OCI-LY7 (cell line): ENCODE data around the gene PTDSS2. TPM values are rescaled to one million over a fixed set of nuclear protein-coding genes. Genes with fewer than 3 reads are reported as not detected.
"Not testable (repeated sequence)": the region's sequence is repeated elsewhere in the genome, so short reads cannot be mapped to it uniquely, and the experiment has no call there.

Experiments
- Bru-seq: library from RNA; stranded (reverse); fragments of 400-500 nt; gene quantifications from one replicate; lab custom pipeline; 2021; lab: Mats Ljungman, UMichigan
- BruChase-seq, 2 experiments: library from RNA; stranded (reverse); fragments of 400-500 nt; gene quantifications; one replicate each; lab custom pipeline; 2021; lab: Mats Ljungman, UMichigan
- BruUV-seq: library from RNA; stranded (reverse); fragments of 400-500 nt; replicated peaks from 2 replicates; lab custom pipeline; 2021; lab: Mats Ljungman, UMichigan
- CTCF ChIA-PET: fragments of 300-600 bp; sonication (Branson Sonifier 250); formaldehyde crosslinking; loops from one replicate; lab custom pipeline; 2022; ENCODE audit warnings: antibody characterized with exemption; ENCODE audit not compliant: unreplicated experiment; lab: Charles Lee
- POLR2A ChIA-PET: fragments of 300-600 bp; sonication (Branson Sonifier 250); formaldehyde crosslinking; loops from one replicate; lab custom pipeline; 2022; ENCODE audit warnings: antibody characterized with exemption; lab: Charles Lee
- DNase-seq: peaks from one replicate; pipeline ENCODE4 v3.0.0-alpha.2; 2015; ENCODE audit warnings: low spot score
- H2AFZ ChIP-seq: fragments of 200-600 bp; sonication (generic), shearing (Covaris generic); 2 replicates; pipeline ENCODE4 v1.6.1; 2014; ENCODE audit warnings: mild to moderate bottlenecking, antibody characterized with exemption, low read length, moderate library complexity
- H3K27ac ChIP-seq: fragments of 200-600 bp; sonication (generic); 2 replicates; pipeline ENCODE4 v1.5.1; 2014; ENCODE audit warnings: mixed run types, low read depth, mild to moderate bottlenecking, moderate library complexity, low read length, inconsistent platforms; ENCODE audit not compliant: poor library complexity, severe bottlenecking
- H3K36me3 ChIP-seq: fragments of 200-600 bp; sonication (generic); 2 replicates; pipeline ENCODE4 v1.6.1; 2014; ENCODE audit warnings: mild to moderate bottlenecking, antibody characterized with exemption, low read length, moderate library complexity, mixed read lengths; ENCODE audit not compliant: insufficient read depth
- H3K4me1 ChIP-seq: fragments of 200-600 bp; sonication (generic); 2 replicates; pipeline ENCODE4 v1.5.1; 2014; ENCODE audit warnings: mild to moderate bottlenecking, low read length; ENCODE audit not compliant: insufficient read depth, poor library complexity, severe bottlenecking
- H3K4me2 ChIP-seq: fragments of 200-600 bp; sonication (generic); 2 replicates; pipeline ENCODE4 v1.6.1; 2014; ENCODE audit warnings: mild to moderate bottlenecking, low read length
- H3K4me3 ChIP-seq: fragments of 200-600 bp; sonication (generic); 2 replicates; pipeline ENCODE4 v1.5.1; 2014; ENCODE audit warnings: mild to moderate bottlenecking, low read depth, low read length; ENCODE audit not compliant: poor library complexity, severe bottlenecking
- H3K79me2 ChIP-seq: fragments of 200-600 bp; sonication (generic); 2 replicates; pipeline ENCODE4 v1.6.1; 2016; ENCODE audit warnings: low read depth, mild to moderate bottlenecking, low read length, moderate library complexity, mixed read lengths; ENCODE audit not compliant: insufficient read depth
- H3K9me2 ChIP-seq: fragments of 200-600 bp; sonication (generic); 2 replicates; pipeline ENCODE4 v1.6.1; 2016; ENCODE audit warnings: mild to moderate bottlenecking, low read length, mixed read lengths; ENCODE audit not compliant: insufficient read depth
- H3K9me3 ChIP-seq: fragments of 200-600 bp; sonication (generic); 2 replicates; pipeline ENCODE4 v1.6.1; 2014; ENCODE audit warnings: mild to moderate bottlenecking, mixed run types, low read length, mixed read lengths
- H4K20me1 ChIP-seq: fragments of 200-600 bp; sonication (generic); 2 replicates; pipeline ENCODE4 v1.6.1; 2014; ENCODE audit warnings: mild to moderate bottlenecking, antibody characterized with exemption, low read length, moderate library complexity, mixed read lengths; ENCODE audit not compliant: insufficient read depth
- EZH2phosphoT487 ChIP-seq: fragments of 200-600 bp; sonication (generic); IDR thresholded peaks from 2 replicates; pipeline ENCODE4 v1.6.1; 2018; ENCODE audit warnings: low read depth, borderline replicate concordance, mild to moderate bottlenecking, mixed run types, antibody characterized with exemption, low read length, moderate library complexity, mixed read lengths
- intact Hi-C: fragments of 100-400 bp; cut with micrococcal nuclease; formaldehyde crosslinking; loops from one replicate; pipeline ENCODE4 v1.10.0; 2022; ENCODE audit not compliant: unreplicated experiment
- long read RNA-seq: library from polyadenylated mRNA; stranded (forward); transcript quantifications from one replicate; pipeline ENCODE4 v2.0.0, GENCODE V29; 2022
- total RNA-seq, 2 experiments: library from RNA; depleted of rRNA in 1 of 2; stranded (reverse); fragments of >200 nt in 1 of 2; shearing (Covaris generic) in 1 of 2; gene quantifications; 2 replicates each; pipeline ENCODE4 v1.2.3, GENCODE V29; 2014 to 2022
- TF ChIP-seq, protein P1 (sequence below): fragments of 200-600 bp; sonication (generic); conservative IDR thresholded peaks from 2 replicates; pipeline ENCODE4 v1.5.1; 2014; ENCODE audit warnings: mild to moderate bottlenecking, antibody characterized with exemption, low read length, moderate library complexity, mixed read lengths

Gene PTDSS2
- total RNA-seq (2014; rRNA removed; shearing (Covaris generic)) = 19.6 and 27.8 TPM in 2 replicates
- 30.3 and 32.7 TPM in 2 replicates for total RNA-seq (2022)
- Bru-seq, nascent RNA = percentile 46 among the genes with signal in this experiment
- BruChase-seq, experiment 1, labeled RNA remaining after a 6-hour chase = percentile 62 among the genes with signal in this experiment
- BruChase-seq, experiment 2, labeled RNA remaining after a 2-hour chase = percentile 57 among the genes with signal in this experiment
- long read RNA-seq, partial matches to known transcripts = 3 of 23 reads
- long read RNA-seq, other reads (novel, unspliced or antisense) = 14 of 23 reads

- Histone ChIP-seq H3K27ac (peak within 1 kb of the TSS; percentile 68), H4K20me1 (no peaks in the 10 kb centered on the region), H3K9me2 (no peaks in the 10 kb centered on the region), H3K4me3 (peak within 1 kb of the TSS; percentile 74), H3K79me2 (no peaks in the 10 kb centered on the region; the same call in 1 of the 2 replicates), H2AFZ (peak within 1 kb of the TSS; percentile 59), H3K4me2 (peak within 1 kb of the TSS; percentile 86), H3K9me3 (no peaks in the 10 kb centered on the region), H3K4me1 (peaks cover 37% of the 10 kb centered on the region), H3K36me3 (peaks cover 10% of the 10 kb centered on the region; the same call in 1 of the 2 replicates)
- BruUV-seq = no TSS peak
- intact Hi-C loops = loop anchor here (2.0 to 5.0 kb wide), 3 partner anchors 57 to 243 kb away; partner anchors contain the start of genes BET1L, HRAS, LRRC56 and RIC8A
- TF ChIP-seq, protein P1, sequence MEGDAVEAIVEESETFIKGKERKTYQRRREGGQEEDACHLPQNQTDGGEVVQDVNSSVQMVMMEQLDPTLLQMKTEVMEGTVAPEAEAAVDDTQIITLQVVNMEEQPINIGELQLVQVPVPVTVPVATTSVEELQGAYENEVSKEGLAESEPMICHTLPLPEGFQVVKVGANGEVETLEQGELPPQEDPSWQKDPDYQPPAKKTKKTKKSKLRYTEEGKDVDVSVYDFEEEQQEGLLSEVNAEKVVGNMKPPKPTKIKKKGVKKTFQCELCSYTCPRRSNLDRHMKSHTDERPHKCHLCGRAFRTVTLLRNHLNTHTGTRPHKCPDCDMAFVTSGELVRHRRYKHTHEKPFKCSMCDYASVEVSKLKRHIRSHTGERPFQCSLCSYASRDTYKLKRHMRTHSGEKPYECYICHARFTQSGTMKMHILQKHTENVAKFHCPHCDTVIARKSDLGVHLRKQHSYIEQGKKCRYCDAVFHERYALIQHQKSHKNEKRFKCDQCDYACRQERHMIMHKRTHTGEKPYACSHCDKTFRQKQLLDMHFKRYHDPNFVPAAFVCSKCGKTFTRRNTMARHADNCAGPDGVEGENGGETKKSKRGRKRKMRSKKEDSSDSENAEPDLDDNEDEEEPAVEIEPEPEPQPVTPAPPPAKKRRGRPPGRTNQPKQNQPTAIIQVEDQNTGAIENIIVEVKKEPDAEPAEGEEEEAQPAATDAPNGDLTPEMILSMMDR = no peak
- TF ChIP-seq EZH2phosphoT487 = no peak
- ChIA-PET CTCF (interaction anchor here (2.2 kb wide), 1 partner anchor 43 kb away, joined by 13 read pairs; no protein-coding TSS in a partner anchor), POLR2A (interaction anchor here (0.6 to 1.7 kb wide), 5 partner anchors 10 to 356 kb away, joined by 3 to 5 read pairs (median 5); no protein-coding TSS in a partner anchor)
- DNase-seq = peak; percentile 97
These were observed at the start of gene PTDSS2 for GRCh38 chr11:449889-450808. TSS of gene PTDSS2 (plus strand) at chr11:450279. CDS start at chr11:450456, 177 bp downstream.

DNA sequence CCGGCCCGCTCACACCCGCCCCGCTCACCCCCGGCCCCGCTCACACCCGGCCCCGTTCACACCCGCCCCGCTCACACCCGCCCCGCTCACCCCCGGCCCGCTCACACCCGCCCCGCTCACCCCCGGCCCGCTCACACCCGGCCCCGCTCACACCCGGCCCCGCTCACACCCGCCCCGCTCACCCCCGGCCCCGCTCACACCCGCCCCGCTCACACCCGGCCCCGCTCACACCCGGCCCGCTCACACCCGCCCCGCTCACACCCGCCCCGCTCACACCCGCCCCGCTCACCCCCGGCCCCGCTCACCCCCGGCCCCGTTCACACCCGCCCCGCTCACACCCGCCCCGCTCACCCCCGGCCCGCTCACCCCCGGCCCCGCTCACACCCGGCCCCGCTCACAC lies 48.9 kb upstream of the PTDSS2 start:
- H3K9me2 ChIP-seq, CTCF ChIA-PET, H3K4me3 ChIP-seq, H3K4me1 ChIP-seq, H4K20me1 ChIP-seq, POLR2A ChIA-PET, H3K27ac ChIP-seq, H3K4me2 ChIP-seq, DNase-seq, BruUV-seq, H3K79me2 ChIP-seq, H2AFZ ChIP-seq, intact Hi-C loops, H3K36me3 ChIP-seq, H3K9me3 ChIP-seq: not testable (repeated sequence)

DNA sequence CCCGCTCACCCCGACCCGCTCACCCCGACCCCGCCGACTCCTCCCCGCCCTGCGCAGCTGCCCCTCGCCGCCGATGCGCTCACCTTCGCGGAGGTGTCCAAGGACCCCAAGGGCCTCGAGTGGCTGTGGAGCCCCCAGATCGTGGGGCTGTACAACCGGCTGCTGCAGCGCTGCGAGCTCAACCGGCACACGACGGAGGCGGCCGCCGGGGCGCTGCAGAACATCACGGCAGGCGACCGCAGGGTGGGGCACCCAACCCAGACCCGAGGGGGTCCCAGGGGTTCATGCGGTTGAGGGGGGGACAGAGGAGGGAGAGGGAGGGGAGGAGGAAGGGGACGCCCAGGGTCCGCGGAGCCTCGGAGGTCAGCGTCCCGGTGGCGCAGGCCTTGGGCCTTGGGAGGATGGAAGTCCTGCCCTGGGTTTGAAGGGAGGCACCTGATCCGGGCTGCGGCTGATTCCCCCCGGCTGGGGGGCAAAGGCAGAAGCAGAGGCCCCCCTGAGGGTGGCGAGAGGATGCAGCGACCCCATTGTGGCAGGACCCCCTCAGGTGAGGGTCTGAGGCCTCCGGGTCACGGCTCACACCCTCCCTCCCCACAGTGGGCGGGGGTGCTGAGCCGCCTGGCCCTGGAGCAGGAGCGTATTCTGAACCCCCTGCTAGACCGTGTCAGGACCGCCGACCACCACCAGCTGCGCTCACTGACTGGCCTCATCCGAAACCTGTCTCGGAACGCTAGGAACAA lies 46.9 kb upstream of the PTDSS2 start:
- H3K9me2 ChIP-seq = no peaks in the 10 kb centered on the region
- H3K4me3 ChIP-seq = no peak overlapping the region
- H3K36me3 ChIP-seq = no peaks in the 10 kb centered on the region
- no TSS peak for BruUV-seq
- H3K27ac ChIP-seq = no peak overlapping the region
- ChIA-PET CTCF (no interaction called here), POLR2A (no interaction called here)
- H4K20me1 ChIP-seq = no peaks in the 10 kb centered on the region
- intact Hi-C loops = no loop called here
- peaks cover 11% of the 10 kb centered on the region for H3K4me1 ChIP-seq
- H2AFZ ChIP-seq = no peak overlapping the region
- no peak for DNase-seq
- no peaks in the 10 kb centered on the region for H3K79me2 ChIP-seq
- H3K4me2 ChIP-seq = no peak overlapping the region
- no peaks in the 10 kb centered on the region for H3K9me3 ChIP-seq
- TF ChIP-seq, protein P1 = no peak
- TF ChIP-seq EZH2phosphoT487 = no peak
